ENCODE results near the gene NOS1AP. TPM values are rescaled to one million over a fixed set of nuclear protein-coding genes. Genes with fewer than 3 reads are reported as not detected.

Gene NOS1AP
- total RNA-seq, 1 experiment from 2014 or later = 5.3 TPM

DNA sequence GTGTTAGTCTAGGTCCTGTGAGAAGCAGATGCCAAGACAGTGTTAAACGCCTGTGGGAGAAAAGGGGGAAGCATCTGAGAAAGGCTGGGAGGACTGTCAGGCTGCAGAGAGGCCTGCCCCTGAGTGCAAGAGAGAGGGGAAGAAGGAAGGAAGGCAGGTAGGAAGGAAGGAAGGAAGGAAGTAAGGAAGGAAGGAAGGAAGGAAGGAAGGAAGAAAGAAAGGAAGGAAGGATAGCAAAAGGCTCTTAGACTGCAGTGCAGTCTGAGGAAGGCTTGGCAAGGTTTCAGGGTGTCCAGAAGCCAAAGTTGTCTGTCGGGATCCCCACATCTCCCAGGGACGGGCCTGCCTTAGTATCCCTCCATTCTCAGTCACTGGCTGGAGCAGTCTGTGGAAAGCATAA, 224.5 kb downstream of the NOS1AP start:
- TF ChIP-seq POLR2AphosphoS5 (IDR thresholded peaks at IDR 0.05; ENCODE audit: low read depth, low read length) = no peak
- TF ChIP-seq EGR1 (IDR thresholded peaks at IDR 0.05; ENCODE audit: low read depth) = no peak
- no peak for TF ChIP-seq YY1 (IDR thresholded peaks at IDR 0.05; ENCODE audit: extremely low read depth, insufficient replicate concordance, low read depth, low read length)
- no peak for TF ChIP-seq TCF7L2 (IDR thresholded peaks at IDR 0.05; ENCODE audit: borderline replicate concordance, extremely low read depth, insufficient read depth, insufficient read length)
- TF ChIP-seq JUND (IDR thresholded peaks at IDR 0.05) = no peak
- Histone ChIP-seq H3K79me2 (ENCODE audit: insufficient read depth, low read length) (no peaks in the 10 kb centered on the region), H3K4me1 (ENCODE audit: control insufficient read depth in 1 of 2, insufficient read depth in 2 of 2, low read length in 2 of 2) (peaks cover 0 to 5% of the 10 kb centered on the region in 2 experiments; a peak in 2 of 4 replicates), H3K36me3 (ENCODE audit: control insufficient read depth in 1 of 2, insufficient read depth in 2 of 2, low read length in 2 of 2) (no peaks in the 10 kb centered on the region), H3K27ac (ENCODE audit: low read depth, low read length) (no peak overlapping the region), H4K20me1 (ENCODE audit: insufficient read depth) (no peaks in the 10 kb centered on the region), H3K9me3 (ENCODE audit: control insufficient read depth in 1 of 2, insufficient read depth in 1 of 2, low read depth in 1 of 2, low read length in 2 of 2) (no peaks in the 10 kb centered on the region), H3K4me3 (replicated peaks in 1 of 2; ENCODE audit: low read depth in 1 of 2, low read length in 2 of 2) (no peak overlapping the region), H3K4me2 (ENCODE audit: low read length) (no peak overlapping the region), H2AFZ (ENCODE audit: low read depth, low read length, poor library complexity, severe bottlenecking) (no peak overlapping the region), H3K9ac (ENCODE audit: low read length) (no peak overlapping the region), H3K27me3 (ENCODE audit: insufficient read depth, low read length) (no peaks in the 10 kb centered on the region), H3K9me2 (ENCODE audit: insufficient read depth) (no peaks in the 10 kb centered on the region)
- ChIA-PET POLR2A (no interaction called here), CTCF (no interaction called here), RAD21 (ENCODE audit: low non-redundant PET in 1 of 2, low total read pairs in 2 of 2, uncharacterized antibody in 2 of 2, unreplicated experiment in 2 of 2) (no interaction called here)
- DNase-seq (ENCODE audit: low read depth, low spot score) (no peak), ATAC-seq (no peak)
- intact Hi-C loops (cut with micrococcal nuclease) = no loop called here
- no TSS peak for BruUV-seq (replicated peaks)

DNA sequence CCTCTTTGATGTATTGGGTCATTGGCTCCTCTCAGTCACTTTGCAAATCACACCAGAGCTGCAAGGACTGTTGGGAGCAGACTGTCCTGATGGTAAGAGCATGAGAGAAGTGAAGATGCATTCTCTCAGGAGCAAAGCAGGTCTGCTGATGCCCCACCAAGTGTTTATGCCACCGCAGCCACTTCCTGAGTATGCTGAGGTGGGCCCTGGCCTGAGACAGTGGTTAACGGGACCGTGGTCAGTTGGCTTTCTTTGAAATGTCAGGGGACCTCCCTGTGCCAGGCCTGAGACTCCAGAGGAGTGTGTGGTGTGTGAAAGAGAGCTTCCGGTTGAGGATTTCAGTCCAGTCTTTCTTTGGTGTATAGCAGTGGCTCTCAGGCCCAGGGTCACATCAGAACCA, 227.7 kb downstream of the NOS1AP start:
- peaks cover 0 to 5% of the 10 kb centered on the region in 2 experiments; a peak in 2 of 4 replicates for H3K4me1 ChIP-seq (ENCODE audit: control insufficient read depth in 1 of 2, insufficient read depth in 2 of 2, low read length in 2 of 2)
- H3K27me3 ChIP-seq (ENCODE audit: insufficient read depth, low read length) = no peaks in the 10 kb centered on the region
- POLR2A ChIA-PET = no interaction called here
- RAD21 ChIA-PET (ENCODE audit: low non-redundant PET in 1 of 2, low total read pairs in 2 of 2, uncharacterized antibody in 2 of 2, unreplicated experiment in 2 of 2) = no interaction called here
- H3K9ac ChIP-seq (ENCODE audit: low read length) = no peak overlapping the region
- no peak for TF ChIP-seq POLR2AphosphoS5 (IDR thresholded peaks at IDR 0.05; ENCODE audit: low read depth, low read length)
- TF ChIP-seq SIN3A (IDR thresholded peaks at IDR 0.05; ENCODE audit: low read depth) = no peak
- TF ChIP-seq, protein P1, sequence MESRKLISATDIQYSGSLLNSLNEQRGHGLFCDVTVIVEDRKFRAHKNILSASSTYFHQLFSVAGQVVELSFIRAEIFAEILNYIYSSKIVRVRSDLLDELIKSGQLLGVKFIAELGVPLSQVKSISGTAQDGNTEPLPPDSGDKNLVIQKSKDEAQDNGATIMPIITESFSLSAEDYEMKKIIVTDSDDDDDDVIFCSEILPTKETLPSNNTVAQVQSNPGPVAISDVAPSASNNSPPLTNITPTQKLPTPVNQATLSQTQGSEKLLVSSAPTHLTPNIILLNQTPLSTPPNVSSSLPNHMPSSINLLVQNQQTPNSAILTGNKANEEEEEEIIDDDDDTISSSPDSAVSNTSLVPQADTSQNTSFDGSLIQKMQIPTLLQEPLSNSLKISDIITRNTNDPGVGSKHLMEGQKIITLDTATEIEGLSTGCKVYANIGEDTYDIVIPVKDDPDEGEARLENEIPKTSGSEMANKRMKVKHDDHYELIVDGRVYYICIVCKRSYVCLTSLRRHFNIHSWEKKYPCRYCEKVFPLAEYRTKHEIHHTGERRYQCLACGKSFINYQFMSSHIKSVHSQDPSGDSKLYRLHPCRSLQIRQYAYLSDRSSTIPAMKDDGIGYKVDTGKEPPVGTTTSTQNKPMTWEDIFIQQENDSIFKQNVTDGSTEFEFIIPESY (IDR thresholded peaks at IDR 0.05; ENCODE audit: extremely low read depth, insufficient replicate concordance, low read length) = no peak
- no peak for TF ChIP-seq FOSL1 (IDR thresholded peaks at IDR 0.05; ENCODE audit: low read depth)
- TF ChIP-seq, protein P2, sequence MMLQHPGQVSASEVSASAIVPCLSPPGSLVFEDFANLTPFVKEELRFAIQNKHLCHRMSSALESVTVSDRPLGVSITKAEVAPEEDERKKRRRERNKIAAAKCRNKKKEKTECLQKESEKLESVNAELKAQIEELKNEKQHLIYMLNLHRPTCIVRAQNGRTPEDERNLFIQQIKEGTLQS (IDR thresholded peaks at IDR 0.05) = no peak
- TF ChIP-seq EZH2 (IDR thresholded peaks at IDR 0.05) = no peak
- TF ChIP-seq EZH2phosphoT487 (IDR thresholded peaks at IDR 0.05; ENCODE audit: borderline replicate concordance) = no peak
- TF ChIP-seq, protein P3, sequence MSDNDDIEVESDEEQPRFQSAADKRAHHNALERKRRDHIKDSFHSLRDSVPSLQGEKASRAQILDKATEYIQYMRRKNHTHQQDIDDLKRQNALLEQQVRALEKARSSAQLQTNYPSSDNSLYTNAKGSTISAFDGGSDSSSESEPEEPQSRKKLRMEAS (IDR thresholded peaks at IDR 0.05) = no peak
- no peak for TF ChIP-seq CEBPB (IDR thresholded peaks at IDR 0.05; ENCODE audit: low read depth)
- TF ChIP-seq CBX3 (IDR thresholded peaks at IDR 0.05; ENCODE audit: low read depth) = no peak
- H3K9me3 ChIP-seq (ENCODE audit: control insufficient read depth in 1 of 2, insufficient read depth in 1 of 2, low read depth in 1 of 2, low read length in 2 of 2) = no peaks in the 10 kb centered on the region
- H3K79me2 ChIP-seq (ENCODE audit: insufficient read depth, low read length) = no peaks in the 10 kb centered on the region
- DNase-seq (ENCODE audit: low read depth, low spot score) (no peak), ATAC-seq (no peak)
- no TSS peak for BruUV-seq (replicated peaks)
- no peaks in the 10 kb centered on the region for H4K20me1 ChIP-seq (ENCODE audit: insufficient read depth)
- no peaks in the 10 kb centered on the region for H3K9me2 ChIP-seq (ENCODE audit: insufficient read depth)
- no peak overlapping the region for H3K4me3 ChIP-seq (replicated peaks in 1 of 2; ENCODE audit: low read depth in 1 of 2, low read length in 2 of 2)
- H3K36me3 ChIP-seq (ENCODE audit: control insufficient read depth in 1 of 2, insufficient read depth in 2 of 2, low read length in 2 of 2) = no peaks in the 10 kb centered on the region
- H2AFZ ChIP-seq (ENCODE audit: low read depth, low read length, poor library complexity, severe bottlenecking) = no peak overlapping the region
- H3K4me2 ChIP-seq (ENCODE audit: low read length) = no peak overlapping the region
- no peak overlapping the region for H3K27ac ChIP-seq (ENCODE audit: low read depth, low read length)
- CTCF ChIA-PET = no interaction called here
- intact Hi-C loops (cut with micrococcal nuclease) = no loop called here
